Endometrial microvascular endothelial cells (primary cell): ENCODE results near the gene CIITA. TPM values are rescaled to one million over a fixed set of nuclear protein-coding genes. Genes with fewer than 3 reads are reported as not detected.
"Not testable (repeated sequence)": the region's sequence is repeated elsewhere in the genome, so short reads cannot be mapped to it uniquely, and the experiment has no call there.

ENCODE experiments used
- in situ Hi-C: cut with HindIII; loops from 2 replicates; pipeline ENCODE4 v1.10.0; 2017; ENCODE audit warnings: low sequenced_read_pairs, low pct_unique_long_range_greater_than_20kb; ENCODE audit errors: inconsistent ontology term
- total RNA-seq: library from RNA; depleted of rRNA; stranded (reverse); fragments of >200 nt; gene quantifications from one replicate; pipeline ENCODE4 v1.2.3, GENCODE V29; 2015; ENCODE audit errors: inconsistent ontology term

The CIITA gene
- total RNA-seq, 1 donor from 2014 or later: not detected

- in situ Hi-C loops: no loop called here
Measured at GRCh38 chr16:10927497-10928112, 50.6 kb downstream of the CIITA start.

GRCh38 chr16:10929097-10929496, 52.1 kb downstream of the CIITA start:
- in situ Hi-C loops: not testable (repeated sequence)

DNA sequence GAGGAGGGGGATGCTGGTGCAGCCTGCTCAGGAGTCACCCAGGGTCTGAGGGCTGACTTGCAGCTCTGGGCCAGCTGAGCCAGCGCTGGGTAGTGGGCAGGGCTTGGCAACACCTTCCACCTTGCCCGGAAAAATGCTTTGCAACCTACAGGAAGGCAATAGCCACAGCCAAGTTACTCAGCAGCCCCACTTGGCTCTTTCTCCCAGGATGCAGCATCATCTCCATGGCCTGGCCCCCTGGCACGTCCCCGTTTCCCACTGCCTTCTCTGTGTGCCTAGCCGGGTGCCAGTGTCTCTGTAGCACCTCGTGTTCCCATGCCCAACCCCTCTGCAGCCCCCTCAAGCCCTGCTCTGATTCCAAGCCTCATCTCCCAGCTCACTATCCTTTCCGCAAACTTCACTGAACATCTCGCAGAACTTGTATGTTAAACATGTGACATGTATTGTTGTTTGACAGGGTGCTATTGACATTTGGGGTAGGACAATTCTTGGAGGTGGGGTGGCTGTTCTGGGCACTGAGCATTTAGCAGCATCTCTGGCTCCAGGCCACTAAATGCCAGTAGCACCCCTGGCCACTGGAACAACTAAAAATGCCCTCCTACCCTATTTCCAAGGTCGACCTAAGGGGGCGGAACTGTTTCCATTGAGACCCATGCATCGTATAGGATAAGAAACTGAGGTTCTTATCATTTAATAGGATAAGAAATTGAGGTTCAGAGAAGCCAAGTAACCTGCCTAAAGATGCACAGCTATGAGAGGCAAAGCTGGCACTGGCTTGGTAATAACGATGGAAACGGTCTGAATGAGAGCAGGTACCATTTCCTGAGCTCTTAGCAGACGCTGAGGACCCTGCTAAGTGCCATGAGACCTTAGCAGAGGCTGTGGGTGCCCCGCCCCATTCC, 53.1 kb downstream of the CIITA start:
- in situ Hi-C loops: no loop called here

DNA sequence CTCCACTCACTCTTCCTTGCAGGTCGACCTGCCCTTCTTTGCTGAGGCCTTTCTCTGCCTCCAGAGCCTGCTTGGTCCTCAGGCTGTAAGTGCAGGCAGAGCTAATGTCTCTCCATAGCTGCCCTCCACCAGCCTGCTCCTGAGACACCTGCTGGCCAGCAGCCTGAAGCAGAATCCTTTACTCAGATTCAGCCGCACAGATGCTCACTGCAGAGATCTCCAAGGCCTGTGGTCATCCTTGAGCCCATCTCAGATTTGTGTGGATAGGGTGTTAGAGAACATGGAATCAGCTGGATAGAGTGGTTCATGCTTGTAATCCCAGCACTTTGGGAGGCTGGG, 53.7 kb downstream of the CIITA start:
- in situ Hi-C loops: no loop called here

DNA sequence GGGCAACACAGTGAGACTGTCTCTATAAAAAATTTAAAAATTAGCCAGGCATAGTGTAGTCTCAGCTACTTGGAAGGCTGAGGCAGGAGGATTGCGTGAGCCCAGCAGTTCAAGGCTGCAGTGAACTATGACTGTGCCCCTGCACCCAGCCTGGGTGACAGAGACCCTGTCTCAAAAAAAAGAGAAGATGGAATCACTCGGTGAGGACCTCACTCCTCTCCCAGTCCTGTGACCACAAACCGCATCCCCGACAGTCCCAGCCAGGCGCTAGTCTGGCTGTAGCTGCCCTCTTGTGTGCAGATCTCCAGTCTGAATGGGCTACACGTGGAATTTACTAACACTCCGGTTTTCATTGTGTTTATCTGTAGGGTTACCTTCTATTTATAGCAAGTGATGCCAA, 54.1 kb downstream of the CIITA start:
- in situ Hi-C loops: no loop called here

DNA sequence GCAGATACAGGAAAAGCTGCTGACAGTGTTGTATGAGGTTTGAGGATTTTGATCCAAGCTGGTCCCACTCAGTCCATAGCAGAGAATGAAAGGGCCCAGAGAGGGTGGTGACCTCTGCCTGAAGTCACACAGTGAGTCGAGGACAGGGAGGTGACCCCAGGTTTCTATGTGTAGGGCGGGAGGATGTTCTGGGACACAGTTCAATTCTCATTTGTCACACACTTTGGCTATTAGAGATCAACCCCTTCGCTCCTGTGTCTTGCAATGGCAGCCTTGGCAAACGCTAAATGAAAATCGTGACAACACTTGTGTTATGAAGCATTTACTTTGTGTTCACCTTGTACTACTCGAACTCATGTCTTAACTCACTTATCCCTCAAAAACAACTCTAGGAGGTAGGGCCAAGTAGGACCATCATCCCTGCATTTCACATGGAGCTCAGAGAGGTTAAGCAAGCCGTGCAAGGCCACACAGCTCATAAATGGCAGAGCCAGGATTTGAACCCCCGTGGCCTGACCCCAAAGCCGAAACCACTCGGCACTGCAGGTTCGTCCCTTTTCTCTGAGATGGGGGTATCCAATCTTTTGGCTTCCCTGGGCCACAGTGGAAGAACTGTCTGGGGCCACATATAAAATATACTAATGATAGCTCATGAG, 55.1 kb downstream of the CIITA start:
- in situ Hi-C loops: no loop called here

GRCh38 chr16:10932959-10933710, 56.1 kb downstream of the CIITA start:
- in situ Hi-C loops: no loop called here

- in situ Hi-C loops: no loop called here
Measured at GRCh38 chr16:10933865-10934264, 56.9 kb downstream of the CIITA start.

- in situ Hi-C loops: no loop called here
Measured at GRCh38 chr16:10934325-10935107, 57.5 kb downstream of the CIITA start.

DNA sequence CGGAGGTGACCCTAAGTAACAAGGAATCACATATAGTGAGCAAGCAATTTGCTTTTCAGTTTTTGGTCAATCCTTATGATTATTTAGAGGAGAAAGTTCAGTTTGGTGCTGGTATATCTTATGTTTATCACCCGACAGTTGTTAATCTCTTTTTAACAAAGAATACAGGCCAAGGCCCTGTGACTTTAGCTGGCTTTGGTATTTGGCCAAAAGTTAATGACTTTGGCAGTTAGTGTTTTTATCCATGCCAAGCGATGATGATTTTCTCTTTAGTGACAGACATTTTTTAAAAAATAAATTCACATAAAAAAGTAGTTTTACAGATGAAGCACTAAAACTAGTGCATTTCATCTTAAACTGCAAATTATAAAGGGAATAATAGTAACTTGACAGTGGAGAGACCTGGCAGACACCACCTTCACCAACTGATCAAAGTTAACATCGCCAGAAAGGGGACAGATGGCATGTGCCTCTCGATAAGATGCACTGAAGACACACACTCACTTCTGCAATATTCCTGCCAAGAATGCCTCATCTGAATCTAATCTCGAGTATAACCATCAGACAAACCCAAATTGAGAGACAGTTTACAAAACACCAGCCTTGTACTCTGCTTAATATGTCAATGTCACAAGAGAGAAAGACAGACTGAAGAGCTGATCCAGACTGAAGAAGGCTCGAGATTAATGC, 58.4 kb downstream of the CIITA start:
- in situ Hi-C loops: no loop called here

- in situ Hi-C loops: no loop called here
Measured at GRCh38 chr16:10936272-10936984, 59.4 kb downstream of the CIITA start.

- in situ Hi-C loops: no loop called here
Measured at GRCh38 chr16:10937068-10937859, 60.3 kb downstream of the CIITA start.

DNA sequence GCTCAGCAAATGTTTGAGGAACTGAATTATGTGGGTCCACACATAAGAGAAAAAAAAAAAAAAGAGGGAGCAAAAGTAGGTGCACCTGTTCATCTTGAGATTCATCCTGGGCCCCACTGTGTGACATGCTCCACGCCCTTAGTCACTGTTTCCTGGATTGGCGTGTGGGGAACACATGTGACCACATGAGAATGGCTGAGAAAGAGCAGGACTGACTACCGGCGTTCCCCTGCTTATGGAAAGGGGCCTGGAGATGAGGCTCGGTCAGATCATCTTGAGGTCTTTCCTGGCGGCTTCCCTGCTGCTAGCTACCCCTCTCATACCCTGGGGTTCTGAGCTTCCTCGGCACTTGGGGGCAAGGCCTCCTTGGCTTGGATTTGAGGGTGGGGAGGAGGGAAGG, 61.3 kb downstream of the CIITA start:
- in situ Hi-C loops: no loop called here

GRCh38 chr16:10938796-10939648, 62.0 kb downstream of the CIITA start:
- in situ Hi-C loops: no loop called here

DNA sequence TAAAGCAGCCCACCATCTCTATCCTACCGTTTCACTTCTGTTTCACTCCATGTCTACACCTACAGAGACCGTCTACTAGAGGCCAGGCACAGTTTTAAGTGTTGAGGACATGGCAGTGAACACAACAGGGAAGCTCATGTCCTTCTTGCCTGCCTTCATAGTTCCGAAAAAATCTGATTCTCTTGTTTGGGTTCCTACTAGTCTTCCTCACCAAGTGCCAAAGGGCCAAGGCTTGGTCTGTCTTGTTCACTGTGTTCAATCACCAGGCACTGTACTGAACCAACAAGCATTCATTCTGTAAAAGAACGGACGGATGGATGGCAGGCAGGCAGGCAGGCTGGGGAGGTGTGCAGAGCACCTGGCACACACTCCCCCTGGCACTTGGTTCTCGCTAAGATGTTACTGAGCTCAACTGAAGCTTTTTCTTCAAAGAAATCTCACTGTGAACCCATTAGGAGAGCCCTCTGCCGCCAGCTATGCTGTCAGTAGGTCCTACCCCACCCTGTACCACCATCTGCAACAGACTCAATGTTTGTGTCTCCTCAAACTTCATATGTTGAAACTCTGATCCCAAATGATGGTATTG, 62.7 kb downstream of the CIITA start:
- in situ Hi-C loops: no loop called here
